Heart left ventricle (tissue), 16 donors: Measurements from ENCODE around the gene CACNA2D1. TPM values are rescaled to one million over a fixed set of nuclear protein-coding genes. Genes with fewer than 3 reads are reported as not detected.

Experiments
- ATAC-seq, 4 donors: fragments of 200-7000 bp; cut with Tn5 transposase; one replicate each; pipeline ENCODE4 v1.9.1; 2020 to 2022; ENCODE audit warnings: moderate library complexity in 4 of 4, mild to moderate bottlenecking in 3 of 4, moderate number of reproducible peaks in 1 of 4
- DNase-seq, 5 donors: peaks; one replicate each; pipeline ENCODE4 v3.0.0-alpha.2; 2020
- H3K27ac ChIP-seq, 12 donors: fragments of 200-600 bp; sonication (generic) in 4 of 12; one replicate each; pipeline versions ENCODE4 v1.5.0 to v1.8.0; 2016 to 2022; ENCODE audit warnings: mild to moderate bottlenecking in 2 of 12
- H3K27me3 ChIP-seq, 9 donors: fragments of 200-600 bp; sonication (generic) in 2 of 9; one replicate each; pipeline versions ENCODE4 v1.5.1 to v1.8.0; 2016 to 2022; ENCODE audit warnings: mild to moderate bottlenecking in 3 of 9
- H3K36me3 ChIP-seq, 9 donors: fragments of 200-600 bp; sonication (generic) in 2 of 9; one replicate each; pipeline versions ENCODE4 v1.5.0 to v1.8.0; 2018 to 2022; ENCODE audit warnings: mild to moderate bottlenecking in 2 of 9
- H3K4me1 ChIP-seq, 12 donors: fragments of 200-600 bp; sonication (generic) in 4 of 12; one replicate each; pipeline versions ENCODE4 v1.5.0 to v1.8.0; 2016 to 2022; ENCODE audit warnings: mild to moderate bottlenecking in 3 of 12
- H3K4me3 ChIP-seq, 12 donors: fragments of 200-600 bp; sonication (generic) in 4 of 12; one replicate each; pipeline versions ENCODE4 v1.5.0 to v1.8.0; 2017 to 2022; ENCODE audit warnings: mild to moderate bottlenecking in 9 of 12, moderate library complexity in 4 of 12
- H3K9me3 ChIP-seq, 12 donors: fragments of 200-600 bp; sonication (generic) in 4 of 12; one replicate each; pipeline versions ENCODE4 v1.5.0 to v1.8.0; 2016 to 2022; ENCODE audit warnings: mild to moderate bottlenecking in 1 of 12
- POLR2A ChIP-seq, 2 donors: fragments of 450-650 bp; IDR thresholded peaks; one replicate each; pipeline ENCODE4 v1.6.1; 2017; ENCODE audit warnings: antibody characterized with exemption in 2 of 2, mild to moderate bottlenecking in 2 of 2, moderate library complexity in 2 of 2
- WGBS, 4 donors: extraction: QIAGEN DNeasy Blood & Tissue Kit in 2 of 4; methylation state at CpG; one replicate each; pipeline versions ENCODE4 v1.1.5 to v1.1.7; 2013 to 2018; 5-methylcytosine and 5-hydroxymethylcytosine counted together
- intact Hi-C, 10 donors: fragments of 100-400 bp; cut with DNase I; formaldehyde crosslinking; loops; one replicate each; pipeline versions ENCODE4 v1.11.1 to v1.14.2; 2022
- polyA plus RNA-seq, 2 donors: library from polyadenylated mRNA; stranded (reverse); fragments of 200-250 nt; gene quantifications; one replicate each; pipeline ENCODE4 v1.2.3, GENCODE V29; 2013
- total RNA-seq, 9 donors: library from RNA; depleted of rRNA in 2 of 9; stranded (reverse); fragments of >200 nt in 2 of 9; fragmentation: NEBNext Ultra II Directional in 3 of 9; extraction: Animal tissue kit (Norgen Biotek cat#: 25700) in 3 of 9; gene quantifications; one replicate each; pipeline versions ENCODE4 v1.1.0 to v1.2.4, GENCODE V29; 2016 to 2023
- TF ChIP-seq, protein P1 (sequence below), 12 donors: fragments of 200-600 bp; sonication (generic) in 4 of 12; IDR thresholded peaks; one replicate each; pipeline versions ENCODE4 v1.5.0 to v1.8.0; 2018 to 2022; ENCODE audit warnings: antibody characterized with exemption in 12 of 12, mild to moderate bottlenecking in 5 of 12
- donor health status: ischemic (EF 13 %, LVEDD 7.1; RV severe dilation, severe dysfunction).
- donor health status: healthy with polysubstance abuse.
- donor health status: DM: no; HTN: yes; CAD: no.
- donor health status: DM: no; HTN: no; CAD: no.
- donor health status: ischemic (EF 25% LVEDD 6.9; RV normal size, moderate dysfunction).
- donor health status: ischemic (EF 25% LVEDD 5.7; RV mildly dilated, moderate dysfunction).
- donor health status: healthy.
- donor health status: DM: yes; HTN: yes; CAD: no.
- donor health status: ischemic (EF 35%, LVEDD 5.7; RV mildly dilated, moderate dysfunction).
- donor health status: nonischemic (EF 11% LVEDD 7.7; RV severe dilation, severe dysfunction).
- donor health status: DM: yes; HTN: yes; CAD: no.
- donor health status: PGD.
- donor health status: ischemic (EF 29% LVEDD 5.4; RV normal size, mild dysfunction).
- donor health status: nonischemic (EF 23%, LVEDD 6.1; RV moderate dilation, normal function).

CACNA2D1 gene
- total and polyA plus RNA-seq, 11 donors = 13.5 to 122 (median 55.5) TPM

DNA sequence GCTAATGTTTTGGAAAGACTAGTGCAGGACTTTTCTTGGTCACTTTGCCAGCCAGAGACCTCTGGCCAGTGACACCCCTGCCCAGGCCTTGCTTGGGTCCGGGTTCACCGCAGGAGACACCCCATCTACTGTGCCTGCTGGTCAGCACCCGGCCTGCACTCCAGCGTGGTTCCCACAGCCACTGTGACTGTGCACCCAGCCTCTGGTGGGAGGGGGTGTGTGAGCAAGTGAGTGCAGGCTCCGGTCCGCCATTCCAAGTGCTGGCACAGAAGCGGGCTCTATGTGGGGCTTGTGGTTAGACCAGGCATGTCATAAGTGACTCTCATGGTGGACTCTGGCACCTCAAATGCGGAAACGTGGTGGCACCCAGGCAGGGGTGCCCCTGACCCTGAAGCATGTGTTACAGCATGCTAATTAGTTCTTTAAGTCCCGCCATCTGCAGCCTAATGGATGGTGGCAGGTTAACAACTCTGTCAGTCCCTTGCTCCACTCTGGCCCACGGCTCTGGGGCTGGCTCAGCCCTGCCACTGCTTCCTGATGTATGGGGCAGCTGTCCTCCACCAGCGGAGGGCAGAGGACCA, 361.8 kb downstream of the CACNA2D1 start:
- intact Hi-C loops = no loop called here
- Histone ChIP-seq H3K4me1 (peaks cover 0 to 16% (median 0%) of the 10 kb centered on the region in 12 donors), H3K27ac (no peak overlapping the region), H3K27me3 (no peaks in the 10 kb centered on the region), H3K36me3 (peaks cover 0 to 29% (median 3%) of the 10 kb centered on the region in 9 donors), H3K4me3 (no peak overlapping the region), H3K9me3 (no peaks in the 10 kb centered on the region)
- DNase-seq = peak in 1 of 5 donors; percentile 51
- no peak for TF ChIP-seq POLR2A (IDR thresholded peaks at IDR 0.05)
- TF ChIP-seq, protein P1, sequence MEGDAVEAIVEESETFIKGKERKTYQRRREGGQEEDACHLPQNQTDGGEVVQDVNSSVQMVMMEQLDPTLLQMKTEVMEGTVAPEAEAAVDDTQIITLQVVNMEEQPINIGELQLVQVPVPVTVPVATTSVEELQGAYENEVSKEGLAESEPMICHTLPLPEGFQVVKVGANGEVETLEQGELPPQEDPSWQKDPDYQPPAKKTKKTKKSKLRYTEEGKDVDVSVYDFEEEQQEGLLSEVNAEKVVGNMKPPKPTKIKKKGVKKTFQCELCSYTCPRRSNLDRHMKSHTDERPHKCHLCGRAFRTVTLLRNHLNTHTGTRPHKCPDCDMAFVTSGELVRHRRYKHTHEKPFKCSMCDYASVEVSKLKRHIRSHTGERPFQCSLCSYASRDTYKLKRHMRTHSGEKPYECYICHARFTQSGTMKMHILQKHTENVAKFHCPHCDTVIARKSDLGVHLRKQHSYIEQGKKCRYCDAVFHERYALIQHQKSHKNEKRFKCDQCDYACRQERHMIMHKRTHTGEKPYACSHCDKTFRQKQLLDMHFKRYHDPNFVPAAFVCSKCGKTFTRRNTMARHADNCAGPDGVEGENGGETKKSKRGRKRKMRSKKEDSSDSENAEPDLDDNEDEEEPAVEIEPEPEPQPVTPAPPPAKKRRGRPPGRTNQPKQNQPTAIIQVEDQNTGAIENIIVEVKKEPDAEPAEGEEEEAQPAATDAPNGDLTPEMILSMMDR (IDR thresholded peaks at IDR 0.05) = no peak
- WGBS, 4 donors = 88 to 98% (median 95%) methylated on average over 6 to 12 of the region's 12 CpGs
- ATAC-seq = peak in 2 of 4 donors; percentile 28 to 49

DNA sequence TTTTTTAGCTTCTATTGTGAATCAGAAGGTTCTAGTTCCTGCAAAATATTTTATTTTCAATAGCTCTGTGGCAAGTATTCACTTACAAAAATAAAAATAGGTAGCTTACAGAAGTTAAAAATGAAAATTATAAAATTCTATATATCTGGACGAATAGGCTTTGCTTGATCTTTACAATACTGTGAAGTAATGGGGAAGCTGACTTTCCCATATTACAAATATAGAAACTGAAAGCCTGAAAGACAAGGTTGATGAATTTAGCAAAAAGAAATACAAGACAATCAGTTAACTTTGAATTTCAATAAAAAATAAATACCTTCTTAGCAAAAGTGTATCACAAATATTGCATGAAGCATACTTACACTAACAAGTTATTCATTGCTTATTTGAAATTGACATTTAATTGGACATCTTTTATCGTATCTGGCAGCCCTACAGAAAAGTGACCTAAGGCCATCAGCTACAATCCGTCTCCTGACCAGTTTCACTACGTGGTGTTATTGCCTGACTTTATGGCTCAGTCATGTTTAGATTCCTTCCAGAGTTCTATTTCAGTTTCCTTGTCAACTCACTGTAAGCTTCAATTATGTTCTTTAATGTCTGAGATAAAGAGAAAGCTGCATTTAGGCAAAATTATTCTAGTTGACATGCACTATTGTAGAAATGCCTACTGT, 363.2 kb downstream of the CACNA2D1 start:
- intact Hi-C loops = no loop called here
- peaks cover 0 to 13% (median 0%) of the 10 kb centered on the region in 12 donors for H3K4me1 ChIP-seq
- H3K9me3 ChIP-seq = no peaks in the 10 kb centered on the region
- no peak for TF ChIP-seq POLR2A (IDR thresholded peaks at IDR 0.05)
- TF ChIP-seq, protein P1 (IDR thresholded peaks at IDR 0.05) = no peak
- H3K27ac ChIP-seq = no peak overlapping the region
- H3K27me3 ChIP-seq = no peaks in the 10 kb centered on the region
- ATAC-seq = no peak
- DNase-seq = no peak
- WGBS, 4 donors = 45 to 59% (median 48%) methylated on average over 4 of the region's 4 CpGs
- H3K36me3 ChIP-seq = peaks cover 0 to 29% (median 3%) of the 10 kb centered on the region in 9 donors
- no peak overlapping the region for H3K4me3 ChIP-seq

DNA sequence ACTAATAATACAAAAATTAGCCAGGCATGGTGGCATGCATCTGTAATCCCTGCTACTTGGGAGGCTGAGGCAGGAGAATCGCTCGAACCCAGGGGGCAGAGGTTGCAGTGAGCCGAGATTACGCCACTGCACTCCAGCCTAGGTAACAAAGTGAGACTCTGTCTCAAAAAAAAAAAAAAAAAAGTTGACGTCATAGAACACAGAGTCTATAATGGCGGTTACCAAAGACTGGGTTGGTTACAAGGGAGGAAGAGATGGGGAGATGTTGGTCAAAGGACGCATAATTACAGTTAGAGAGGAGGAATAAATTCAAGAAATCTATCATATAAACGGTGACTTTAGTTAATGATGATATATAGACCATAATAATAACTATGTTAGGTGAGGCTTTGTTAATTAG, 364.1 kb downstream of the CACNA2D1 start:
- 94 to 95% (median 95%) methylated on average over 8 of the region's 8 CpGs for WGBS, 4 donors
- DNase-seq (no peak), ATAC-seq (no peak)
- Histone ChIP-seq H3K27ac (no peak overlapping the region), H3K27me3 (no peaks in the 10 kb centered on the region), H3K36me3 (peaks cover 0 to 28% (median 3%) of the 10 kb centered on the region in 9 donors), H3K4me3 (no peak overlapping the region), H3K9me3 (no peaks in the 10 kb centered on the region), H3K4me1 (peaks cover 0 to 13% (median 0%) of the 10 kb centered on the region in 12 donors)
- intact Hi-C loops = no loop called here
- TF ChIP-seq, protein P1 (IDR thresholded peaks at IDR 0.05) = no peak
- TF ChIP-seq POLR2A (IDR thresholded peaks at IDR 0.05) = no peak

DNA sequence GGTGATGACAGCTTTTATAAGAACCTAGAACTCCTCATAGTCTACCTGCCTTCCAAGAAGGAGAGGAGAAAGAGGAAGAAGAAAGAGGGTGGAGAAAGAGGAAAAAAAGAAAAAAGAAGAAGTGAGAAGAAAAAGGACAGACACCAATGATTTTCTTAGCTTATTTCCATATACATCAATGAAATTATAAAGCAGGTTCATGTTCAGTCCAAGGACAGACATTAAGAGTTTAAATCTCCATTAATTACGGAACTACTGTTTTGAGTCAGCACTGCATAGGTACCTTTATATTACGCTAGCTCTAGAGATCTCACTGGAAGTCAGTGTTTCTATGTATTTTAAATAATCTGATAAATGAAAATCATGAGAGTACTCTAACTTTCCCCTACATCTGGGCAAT, 364.8 kb downstream of the CACNA2D1 start:
- TF ChIP-seq POLR2A (IDR thresholded peaks at IDR 0.05) = no peak
- TF ChIP-seq, protein P1 (IDR thresholded peaks at IDR 0.05) = no peak
- no peaks in the 10 kb centered on the region for H3K27me3 ChIP-seq
- no peak overlapping the region for H3K4me3 ChIP-seq
- peaks cover 0 to 13% (median 0%) of the 10 kb centered on the region in 12 donors for H3K4me1 ChIP-seq
- no peaks in the 10 kb centered on the region for H3K9me3 ChIP-seq
- 93 to 98% (median 96%) methylated on average over 2 of the region's 2 CpGs for WGBS, 4 donors
- ATAC-seq = no peak
- no peak for DNase-seq
- intact Hi-C loops = no loop called here
- peaks cover 0 to 21% (median 2%) of the 10 kb centered on the region in 9 donors for H3K36me3 ChIP-seq
- no peak overlapping the region for H3K27ac ChIP-seq
